Caki2 (cell line): ENCODE results near the gene C1QBP. TPM values are rescaled to one million over a fixed set of nuclear protein-coding genes. Genes with fewer than 3 reads are reported as not detected.

Source experiments
- DNase-seq: peaks from one replicate; pipeline ENCODE4 v3.0.0-alpha.2; 2015; ENCODE audit warnings: low read depth
- in situ Hi-C: cut with HindIII; loops from 2 replicates; pipeline ENCODE4 v1.10.0; 2016; ENCODE audit warnings: low sequenced_read_pairs, low pct_unique_long_range_greater_than_20kb, mixed read lengths
- total RNA-seq: library from RNA; depleted of rRNA; stranded (reverse); fragments of >200 nt; shearing (Covaris generic); gene quantifications from 2 replicates; pipeline ENCODE4 v1.2.3, GENCODE V29; 2014; ENCODE audit warnings: low replicate concordance; rRNA removed

The C1QBP gene
- total RNA-seq, 1 experiment from 2014 or later = 327 TPM

GRCh38 chr17:5405400-5405799 lies 33.6 kb downstream of the C1QBP start:
- DNase-seq = no peak
- in situ Hi-C loops = no loop called here

GRCh38 chr17:5399767-5400166 lies 39.2 kb downstream of the C1QBP start:
- in situ Hi-C loops = no loop called here
- no peak for DNase-seq

- DNase-seq = no peak
- in situ Hi-C loops = no loop called here
These were observed 42.3 kb downstream of the C1QBP start for GRCh38 chr17:5396612-5397011.

GRCh38 chr17:5391678-5392077 lies 47.3 kb downstream of the C1QBP start:
- in situ Hi-C loops = no loop called here
- DNase-seq = no peak

Other genes starting within 250 kb of the C1QBP start
- gene ZNF594, start 247.3 kb downstream of the C1QBP start, total RNA-seq = 2.6 and 3.7 TPM in 2 replicates
- not detected in 2 replicates for gene SCIMP, start 204.3 kb downstream of the C1QBP start, total RNA-seq
- gene RABEP1, start 156.9 kb downstream of the C1QBP start, total RNA-seq = 15.8 and 16.4 TPM in 2 replicates
- gene NUP88, start 19.5 kb downstream of the C1QBP start, total RNA-seq = 72.1 and 94.2 TPM in 2 replicates
- 21.8 and 39.7 TPM in 2 replicates for gene RPAIN, start 19.0 kb downstream of the C1QBP start, total RNA-seq
- 7.2 and 9.2 TPM in 2 replicates for gene DHX33, start 29.8 kb upstream of the C1QBP start, total RNA-seq
- 16.3 and 48.6 TPM in 2 replicates for gene DERL2, start 47.0 kb upstream of the C1QBP start, total RNA-seq
- 8.7 and 13.4 TPM in 2 replicates for gene MIS12, start 47.4 kb upstream of the C1QBP start, total RNA-seq
- gene NLRP1, start 145.4 kb upstream of the C1QBP start, total RNA-seq = 6.4 and 8.0 TPM in 2 replicates